Inferior parietal cortex (tissue), 1 donor: Measurements from ENCODE around the gene ZNF777.
A peak's percentile ranks its signal among the peaks of the same experiment; 100 is the strongest.
"Not testable (repeated sequence)": the region's sequence is repeated elsewhere in the genome, so short reads cannot be mapped to it uniquely, and the experiment has no call there.

ENCODE experiments used
- DNase-seq: peaks from one replicate; pipeline ENCODE4 v3.0.0-alpha.2; 2016; ENCODE audit errors: extremely low spot score

Gene ZNF777

GRCh38 chr7:149420006-149420405 lies 40.9 kb downstream of the ZNF777 start:
- no peak for DNase-seq

GRCh38 chr7:149415391-149416071 lies 45.3 kb downstream of the ZNF777 start:
- peak; percentile 35 for DNase-seq

- DNase-seq, result peak; percentile 70
Measured at GRCh38 chr7:149414745-149415390, 46.0 kb downstream of the ZNF777 start.

GRCh38 chr7:149414171-149414570 lies 46.7 kb downstream of the ZNF777 start:
- DNase-seq, result no peak

- not testable (repeated sequence) for DNase-seq
Measured at GRCh38 chr7:149413083-149413482, 47.8 kb downstream of the ZNF777 start.

- DNase-seq, result no peak
Measured at GRCh38 chr7:149409895-149410294, 51.0 kb downstream of the ZNF777 start.

- DNase-seq, result no peak
Measured at GRCh38 chr7:149404825-149405224, 56.0 kb downstream of the ZNF777 start.

- DNase-seq, result no peak
Measured at GRCh38 chr7:149404396-149404795, 56.5 kb downstream of the ZNF777 start.

- DNase-seq, result no peak
Measured at GRCh38 chr7:149398195-149398820, 62.6 kb downstream of the ZNF777 start.

- DNase-seq, result no peak
Measured at GRCh38 chr7:149397470-149398043, 63.3 kb downstream of the ZNF777 start.

- not testable (repeated sequence) for DNase-seq
Measured at GRCh38 chr7:149388550-149389335, 72.1 kb downstream of the ZNF777 start.

GRCh38 chr7:149386514-149386913 lies 74.3 kb downstream of the ZNF777 start:
- DNase-seq, result not testable (repeated sequence)

- no peak for DNase-seq
Measured at GRCh38 chr7:149385195-149385950, 75.5 kb downstream of the ZNF777 start.
